Sigmoid colon (tissue), 4 donors: Measurements from ENCODE around the gene RAB7A.

Source experiments
- POLR2AphosphoS5 ChIP-seq, 4 donors: sonication (generic); formaldehyde crosslinking; IDR thresholded peaks; one replicate each; pipeline ENCODE4 v1.6.1; 2017; ENCODE audit warnings: antibody characterized with exemption in 4 of 4
- TF ChIP-seq, protein P1 (sequence below), 4 experiments: fragments of 450-650 bp in 3 of 4; fragments of 200-600 bp in 1 of 4; IDR thresholded peaks; one replicate each; pipeline ENCODE4 v1.5.1; 2016 to 2019; ENCODE audit warnings: antibody characterized with exemption in 4 of 4, mild to moderate bottlenecking in 3 of 4, moderate library complexity in 2 of 4

DNA sequence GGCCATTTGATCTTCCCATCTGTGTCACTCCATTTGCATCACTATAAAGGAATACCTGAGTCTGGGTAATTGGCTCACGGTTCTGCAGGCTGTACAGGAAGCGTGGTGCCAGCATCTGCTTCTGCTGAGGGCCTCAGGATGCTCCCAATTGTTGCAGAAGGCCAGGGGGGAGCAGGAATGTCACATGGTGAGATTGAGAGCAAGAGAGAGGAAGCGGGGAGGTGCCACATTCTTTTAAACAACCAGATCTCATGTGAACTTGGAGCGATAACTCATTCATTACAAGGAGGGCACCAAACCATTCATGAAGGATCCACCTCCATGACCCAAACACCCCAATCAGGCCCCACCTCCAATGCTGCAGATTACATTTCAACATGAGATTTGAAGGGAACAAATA is 13.1 kb upstream of the RAB7A start:
- TF ChIP-seq, protein P1, sequence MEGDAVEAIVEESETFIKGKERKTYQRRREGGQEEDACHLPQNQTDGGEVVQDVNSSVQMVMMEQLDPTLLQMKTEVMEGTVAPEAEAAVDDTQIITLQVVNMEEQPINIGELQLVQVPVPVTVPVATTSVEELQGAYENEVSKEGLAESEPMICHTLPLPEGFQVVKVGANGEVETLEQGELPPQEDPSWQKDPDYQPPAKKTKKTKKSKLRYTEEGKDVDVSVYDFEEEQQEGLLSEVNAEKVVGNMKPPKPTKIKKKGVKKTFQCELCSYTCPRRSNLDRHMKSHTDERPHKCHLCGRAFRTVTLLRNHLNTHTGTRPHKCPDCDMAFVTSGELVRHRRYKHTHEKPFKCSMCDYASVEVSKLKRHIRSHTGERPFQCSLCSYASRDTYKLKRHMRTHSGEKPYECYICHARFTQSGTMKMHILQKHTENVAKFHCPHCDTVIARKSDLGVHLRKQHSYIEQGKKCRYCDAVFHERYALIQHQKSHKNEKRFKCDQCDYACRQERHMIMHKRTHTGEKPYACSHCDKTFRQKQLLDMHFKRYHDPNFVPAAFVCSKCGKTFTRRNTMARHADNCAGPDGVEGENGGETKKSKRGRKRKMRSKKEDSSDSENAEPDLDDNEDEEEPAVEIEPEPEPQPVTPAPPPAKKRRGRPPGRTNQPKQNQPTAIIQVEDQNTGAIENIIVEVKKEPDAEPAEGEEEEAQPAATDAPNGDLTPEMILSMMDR (IDR thresholded peaks at IDR 0.05), result no peak
- no peak for TF ChIP-seq POLR2AphosphoS5 (IDR thresholded peaks at IDR 0.05)
